IPS-20b (cell line): Measurements from ENCODE around the gene ZNF615.
"Not testable (repeated sequence)": the region's sequence is repeated elsewhere in the genome, so short reads cannot be mapped to it uniquely, and the experiment has no call there.

ENCODE experiments used
- H3K27ac ChIP-seq: one replicate; pipeline ENCODE4 v1.5.1; 2013; ENCODE audit warnings: low read length
- H3K27me3 ChIP-seq: 2 replicates; pipeline ENCODE4 v1.6.1; 2013; ENCODE audit warnings: mild to moderate bottlenecking, low read length, inconsistent platforms; ENCODE audit not compliant: insufficient read depth
- H3K36me3 ChIP-seq: 2 replicates; pipeline ENCODE4 v1.6.1; 2013; ENCODE audit warnings: low read depth, mild to moderate bottlenecking, inconsistent platforms, low read length, moderate library complexity; ENCODE audit not compliant: insufficient read depth
- H3K4me1 ChIP-seq: 2 replicates; pipeline ENCODE4 v1.6.1; 2013; ENCODE audit warnings: mild to moderate bottlenecking, control low read depth, inconsistent platforms, low read length, moderate library complexity; ENCODE audit not compliant: insufficient read depth
- H3K4me3 ChIP-seq: 2 replicates; pipeline ENCODE4 v1.5.1; 2013; ENCODE audit warnings: mild to moderate bottlenecking, low read length, inconsistent platforms
- H3K9ac ChIP-seq: 2 replicates; pipeline ENCODE4 v1.6.1; 2013; ENCODE audit warnings: low read depth, mild to moderate bottlenecking, inconsistent platforms, low read length, moderate library complexity
- H3K9me3 ChIP-seq: 2 replicates; pipeline ENCODE4 v1.6.1; 2013; ENCODE audit warnings: mild to moderate bottlenecking, low read depth, low read length, inconsistent platforms; ENCODE audit not compliant: insufficient read depth

The ZNF615 gene

GRCh38 chr19:52022193-52022592 lies 14.2 kb upstream of the ZNF615 start:
- 0 out of 2 replicates have a peak, but pooled peaks cover 3% of the 10 kb centered on the region for H3K4me1 ChIP-seq
- H3K9ac ChIP-seq: no peak overlapping the region
- H3K9me3 ChIP-seq: no peaks in the 10 kb centered on the region
- no peak overlapping the region for H3K27ac ChIP-seq
- no peak overlapping the region for H3K4me3 ChIP-seq
- H3K36me3 ChIP-seq: peaks cover 84% of the 10 kb centered on the region
- H3K27me3 ChIP-seq: no peaks in the 10 kb centered on the region

GRCh38 chr19:52020506-52020905 lies 12.5 kb upstream of the ZNF615 start:
- Histone ChIP-seq H3K27ac (no peak overlapping the region), H3K27me3 (no peaks in the 10 kb centered on the region), H3K36me3 (peaks cover 96% of the 10 kb centered on the region), H3K9ac (no peak overlapping the region), H3K9me3 (peaks cover 4% of the 10 kb centered on the region; the same call in 1 of the 2 replicates), H3K4me3 (no peak overlapping the region), H3K4me1 (no peaks in the 10 kb centered on the region)

- Histone ChIP-seq H3K9me3 (peaks cover 2% of the 10 kb centered on the region; the same call in 1 of the 2 replicates), H3K4me3 (no peak overlapping the region), H3K4me1 (no peaks in the 10 kb centered on the region), H3K36me3 (peaks cover 27% of the 10 kb centered on the region), H3K27ac (no peak overlapping the region), H3K27me3 (no peaks in the 10 kb centered on the region), H3K9ac (no peak overlapping the region)
These were observed 2.7 kb upstream of the ZNF615 start for GRCh38 chr19:52010674-52011073.

- peak overlapping the region; percentile 86 for H3K4me3 ChIP-seq
- no peaks in the 10 kb centered on the region for H3K4me1 ChIP-seq
- peaks cover 2% of the 10 kb centered on the region; the same call in 1 of the 2 replicates for H3K36me3 ChIP-seq
- H3K9ac ChIP-seq: peak overlapping the region; percentile 92; the same call in 1 of the 2 replicates
- H3K27ac ChIP-seq: no peak overlapping the region
- H3K27me3 ChIP-seq: no peaks in the 10 kb centered on the region
- no peaks in the 10 kb centered on the region for H3K9me3 ChIP-seq
These were observed 583 bp downstream of the ZNF615 start for GRCh38 chr19:52007451-52007805.

- peaks cover 84% of the 10 kb centered on the region for H3K9me3 ChIP-seq
- no peak overlapping the region for H3K27ac ChIP-seq
- no peak overlapping the region; the same call in 1 of the 2 replicates for H3K4me3 ChIP-seq
- peaks cover 69% of the 10 kb centered on the region for H3K36me3 ChIP-seq
- H3K4me1 ChIP-seq: no peaks in the 10 kb centered on the region
- H3K27me3 ChIP-seq: no peaks in the 10 kb centered on the region
- H3K9ac ChIP-seq: no peak overlapping the region
These were observed 13.9 kb downstream of the ZNF615 start for GRCh38 chr19:51994048-51994644.

- H3K27me3 ChIP-seq: no peaks in the 10 kb centered on the region
- peaks cover 62% of the 10 kb centered on the region for H3K36me3 ChIP-seq
- H3K4me1 ChIP-seq: no peaks in the 10 kb centered on the region
- no peak overlapping the region for H3K9ac ChIP-seq
- H3K4me3 ChIP-seq: peak overlapping the region; percentile 41; the same call in 1 of the 2 replicates
- peaks cover 85% of the 10 kb centered on the region for H3K9me3 ChIP-seq
- no peak overlapping the region for H3K27ac ChIP-seq
These were observed 14.6 kb downstream of the ZNF615 start for GRCh38 chr19:51993422-51993821.

- H3K36me3 ChIP-seq: peaks cover 4% of the 10 kb centered on the region; the same call in 1 of the 2 replicates
- H3K4me1 ChIP-seq: no peaks in the 10 kb centered on the region
- H3K27me3 ChIP-seq: no peaks in the 10 kb centered on the region
- H3K27ac ChIP-seq: no peak within 1 kb of the TSS
- H3K9me3 ChIP-seq: peaks cover 28% of the 10 kb centered on the region; the same call in 1 of the 2 replicates
- H3K4me3 ChIP-seq: peak within 1 kb of the TSS; percentile 83
- H3K9ac ChIP-seq: peak within 1 kb of the TSS; percentile 86; the same call in 1 of the 2 replicates
These were observed 21.4 kb downstream of the ZNF615 start, which contains the start of gene ZNF350 for GRCh38 chr19:51986309-51987291. Gene ZNF350, minus strand, starts transcription at chr19:51986840. Its CDS starts 12,480 bp downstream, at chr19:51974360.

- no peak overlapping the region for H3K9ac ChIP-seq
- no peaks in the 10 kb centered on the region for H3K4me1 ChIP-seq
- no peaks in the 10 kb centered on the region for H3K27me3 ChIP-seq
- no peak overlapping the region for H3K27ac ChIP-seq
- H3K9me3 ChIP-seq: peaks cover 30% of the 10 kb centered on the region
- no peak overlapping the region for H3K4me3 ChIP-seq
- no peaks in the 10 kb centered on the region; the same call in 1 of the 2 replicates for H3K36me3 ChIP-seq
These were observed 24.6 kb downstream of the ZNF615 start for GRCh38 chr19:51983361-51983760.

- H3K4me3 ChIP-seq, H3K36me3 ChIP-seq, H3K27me3 ChIP-seq, H3K27ac ChIP-seq, H3K4me1 ChIP-seq, H3K9ac ChIP-seq: not testable (repeated sequence)
- peaks cover 38% of the 10 kb centered on the region for H3K9me3 ChIP-seq
These were observed 27.1 kb downstream of the ZNF615 start for GRCh38 chr19:51980926-51981325.

GRCh38 chr19:51980116-51980736 lies 27.8 kb downstream of the ZNF615 start:
- Histone ChIP-seq H3K9me3 (peaks cover 44% of the 10 kb centered on the region), H3K9ac (no peak overlapping the region), H3K4me1 (no peaks in the 10 kb centered on the region), H3K27me3 (no peaks in the 10 kb centered on the region), H3K36me3 (no peaks in the 10 kb centered on the region; the same call in 1 of the 2 replicates), H3K4me3 (no peak overlapping the region), H3K27ac (no peak overlapping the region)

GRCh38 chr19:51978882-51979281 lies 29.1 kb downstream of the ZNF615 start:
- H3K9me3 ChIP-seq: peaks cover 57% of the 10 kb centered on the region
- no peak overlapping the region for H3K9ac ChIP-seq
- peaks cover 9% of the 10 kb centered on the region for H3K36me3 ChIP-seq
- no peak overlapping the region for H3K27ac ChIP-seq
- no peaks in the 10 kb centered on the region for H3K4me1 ChIP-seq
- no peaks in the 10 kb centered on the region for H3K27me3 ChIP-seq
- no peak overlapping the region for H3K4me3 ChIP-seq
